ENCODE results near the gene GNG14. TPM values are rescaled to one million over a fixed set of nuclear protein-coding genes. Genes with fewer than 3 reads are reported as not detected.

GNG14 gene
- total and polyA plus RNA-seq, 2 of the 13 experiments (the other 11 are each of a cell fraction or from before 2014, with no cell fraction given), result not detected

- TF ChIP-seq ZNF75D (CRISPR knock-in tag; IDR thresholded peaks at IDR 0.05; ENCODE audit: borderline replicate concordance), result no peak
- no peak for TF ChIP-seq ATM (IDR thresholded peaks at IDR 0.05; ENCODE audit: borderline replicate concordance)
- TF ChIP-seq ZSCAN20 (CRISPR knock-in tag; IDR thresholded peaks at IDR 0.05; ENCODE audit: borderline replicate concordance), result no peak
- TF ChIP-seq SPEN (CRISPR knock-in tag; IDR thresholded peaks at IDR 0.05; ENCODE audit: low read depth), result no peak
- TF ChIP-seq CSRNP2 (CRISPR knock-in tag; conservative IDR thresholded peaks at IDR 0.05; ENCODE audit: low read depth), result no peak
- no peak for TF ChIP-seq AGO1 (IDR thresholded peaks at IDR 0.05; ENCODE audit: low read depth, low read length, poor library complexity, severe bottlenecking)
- no peak for TF ChIP-seq HMG20A (CRISPR knock-in tag; IDR thresholded peaks at IDR 0.05; ENCODE audit: borderline replicate concordance)
- no peak for TF ChIP-seq GTF3A (CRISPR knock-in tag; conservative IDR thresholded peaks at IDR 0.05)
- no peak for TF ChIP-seq BORCS8-MEF2B (CRISPR knock-in tag; IDR thresholded peaks at IDR 0.05)
- TF ChIP-seq ZNF44 (CRISPR knock-in tag; IDR thresholded peaks at IDR 0.05), result no peak
- peak; percentile 59; the same call in 1 of the 2 replicates for TF ChIP-seq KAT8 (CRISPR knock-in tag; IDR thresholded peaks at IDR 0.05)
- no peak for TF ChIP-seq FOXK1 (CRISPR knock-in tag; IDR thresholded peaks at IDR 0.05; ENCODE audit: borderline replicate concordance, low read depth)
- TF ChIP-seq, protein P1, sequence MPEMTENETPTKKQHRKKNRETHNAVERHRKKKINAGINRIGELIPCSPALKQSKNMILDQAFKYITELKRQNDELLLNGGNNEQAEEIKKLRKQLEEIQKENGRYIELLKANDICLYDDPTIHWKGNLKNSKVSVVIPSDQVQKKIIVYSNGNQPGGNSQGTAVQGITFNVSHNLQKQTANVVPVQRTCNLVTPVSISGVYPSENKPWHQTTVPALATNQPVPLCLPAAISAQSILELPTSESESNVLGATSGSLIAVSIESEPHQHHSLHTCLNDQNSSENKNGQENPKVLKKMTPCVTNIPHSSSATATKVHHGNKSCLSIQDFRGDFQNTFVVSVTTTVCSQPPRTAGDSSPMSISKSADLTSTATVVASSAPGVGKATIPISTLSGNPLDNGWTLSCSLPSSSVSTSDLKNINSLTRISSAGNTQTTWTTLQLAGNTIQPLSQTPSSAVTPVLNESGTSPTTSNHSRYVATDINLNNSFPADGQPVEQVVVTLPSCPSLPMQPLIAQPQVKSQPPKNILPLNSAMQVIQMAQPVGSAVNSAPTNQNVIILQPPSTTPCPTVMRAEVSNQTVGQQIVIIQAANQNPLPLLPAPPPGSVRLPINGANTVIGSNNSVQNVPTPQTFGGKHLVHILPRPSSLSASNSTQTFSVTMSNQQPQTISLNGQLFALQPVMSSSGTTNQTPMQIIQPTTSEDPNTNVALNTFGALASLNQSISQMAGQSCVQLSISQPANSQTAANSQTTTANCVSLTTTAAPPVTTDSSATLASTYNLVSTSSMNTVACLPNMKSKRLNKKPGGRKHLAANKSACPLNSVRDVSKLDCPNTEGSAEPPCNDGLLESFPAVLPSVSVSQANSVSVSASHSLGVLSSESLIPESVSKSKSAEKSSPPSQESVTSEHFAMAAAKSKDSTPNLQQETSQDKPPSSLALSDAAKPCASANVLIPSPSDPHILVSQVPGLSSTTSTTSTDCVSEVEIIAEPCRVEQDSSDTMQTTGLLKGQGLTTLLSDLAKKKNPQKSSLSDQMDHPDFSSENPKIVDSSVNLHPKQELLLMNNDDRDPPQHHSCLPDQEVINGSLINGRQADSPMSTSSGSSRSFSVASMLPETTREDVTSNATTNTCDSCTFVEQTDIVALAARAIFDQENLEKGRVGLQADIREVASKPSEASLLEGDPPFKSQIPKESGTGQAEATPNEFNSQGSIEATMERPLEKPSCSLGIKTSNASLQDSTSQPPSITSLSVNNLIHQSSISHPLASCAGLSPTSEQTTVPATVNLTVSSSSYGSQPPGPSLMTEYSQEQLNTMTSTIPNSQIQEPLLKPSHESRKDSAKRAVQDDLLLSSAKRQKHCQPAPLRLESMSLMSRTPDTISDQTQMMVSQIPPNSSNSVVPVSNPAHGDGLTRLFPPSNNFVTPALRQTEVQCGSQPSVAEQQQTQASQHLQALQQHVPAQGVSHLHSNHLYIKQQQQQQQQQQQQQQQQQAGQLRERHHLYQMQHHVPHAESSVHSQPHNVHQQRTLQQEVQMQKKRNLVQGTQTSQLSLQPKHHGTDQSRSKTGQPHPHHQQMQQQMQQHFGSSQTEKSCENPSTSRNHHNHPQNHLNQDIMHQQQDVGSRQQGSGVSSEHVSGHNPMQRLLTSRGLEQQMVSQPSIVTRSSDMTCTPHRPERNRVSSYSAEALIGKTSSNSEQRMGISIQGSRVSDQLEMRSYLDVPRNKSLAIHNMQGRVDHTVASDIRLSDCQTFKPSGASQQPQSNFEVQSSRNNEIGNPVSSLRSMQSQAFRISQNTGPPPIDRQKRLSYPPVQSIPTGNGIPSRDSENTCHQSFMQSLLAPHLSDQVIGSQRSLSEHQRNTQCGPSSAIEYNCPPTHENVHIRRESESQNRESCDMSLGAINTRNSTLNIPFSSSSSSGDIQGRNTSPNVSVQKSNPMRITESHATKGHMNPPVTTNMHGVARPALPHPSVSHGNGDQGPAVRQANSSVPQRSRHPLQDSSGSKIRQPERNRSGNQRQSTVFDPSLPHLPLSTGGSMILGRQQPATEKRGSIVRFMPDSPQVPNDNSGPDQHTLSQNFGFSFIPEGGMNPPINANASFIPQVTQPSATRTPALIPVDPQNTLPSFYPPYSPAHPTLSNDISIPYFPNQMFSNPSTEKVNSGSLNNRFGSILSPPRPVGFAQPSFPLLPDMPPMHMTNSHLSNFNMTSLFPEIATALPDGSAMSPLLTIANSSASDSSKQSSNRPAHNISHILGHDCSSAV (CRISPR knock-in tag; IDR thresholded peaks at IDR 0.05; ENCODE audit: borderline replicate concordance), result no peak
- TF ChIP-seq ZNF556 (CRISPR knock-in tag; IDR thresholded peaks at IDR 0.05; ENCODE audit: borderline replicate concordance), result no peak
Observed at GRCh38 chr19:12723641-12724426, 36.0 kb downstream of the GNG14 start, which contains the start of gene TNPO2 (continued).
